ENCODE results near the gene SORT1. TPM values are rescaled to one million over a fixed set of nuclear protein-coding genes. Genes with fewer than 3 reads are reported as not detected.

The SORT1 gene
- total RNA-seq, 1 experiment from 2014 or later: 13.3 TPM

DNA sequence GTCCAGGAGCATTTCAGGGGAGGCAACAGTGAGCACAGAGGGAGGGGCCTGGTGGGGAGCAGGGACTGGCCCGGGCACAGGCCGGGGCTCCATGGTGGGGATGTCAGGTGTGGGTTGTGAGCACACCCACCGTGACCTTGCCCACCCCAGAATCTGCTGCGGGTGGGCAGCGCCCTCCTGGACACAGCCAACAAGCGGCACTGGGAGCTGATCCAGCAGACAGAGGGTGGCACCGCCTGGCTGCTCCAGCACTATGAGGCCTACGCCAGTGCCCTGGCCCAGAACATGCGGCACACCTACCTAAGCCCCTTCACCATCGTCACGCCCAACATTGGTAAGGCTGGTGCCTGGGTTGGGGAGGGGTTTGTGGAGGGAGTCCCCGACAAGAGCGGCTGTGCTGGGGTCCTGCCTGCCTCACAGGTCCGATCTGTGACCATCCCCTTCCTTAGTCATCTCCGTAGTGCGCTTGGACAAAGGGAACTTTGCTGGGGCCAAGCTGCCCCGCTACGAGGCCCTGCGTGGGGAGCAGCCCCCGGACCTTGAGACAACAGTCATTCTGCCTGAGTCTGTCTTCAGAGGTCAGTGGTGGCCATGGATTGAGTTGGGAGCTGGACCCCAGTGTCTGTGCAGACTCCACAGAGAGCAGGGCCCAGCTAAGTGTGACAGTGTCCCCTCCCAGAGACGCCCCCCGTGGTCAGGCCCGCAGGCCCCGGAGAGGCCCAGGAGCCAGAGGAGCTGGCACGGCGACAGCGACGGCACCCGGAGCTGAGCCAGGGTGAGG, 129.1 kb downstream of the SORT1 start:
- Mint-ChIP-seq H3K4me3 (ENCODE audit: unreplicated experiment) (no peak overlapping the region), H3K27me3 (ENCODE audit: insufficient read depth, unreplicated experiment) (no peaks in the 10 kb centered on the region), H3K4me1 (ENCODE audit: insufficient read depth, unreplicated experiment) (peaks cover 20% of the 10 kb centered on the region), H3K27ac (ENCODE audit: low read depth, unreplicated experiment) (no peak overlapping the region), H3K9me3 (ENCODE audit: unreplicated experiment) (no peaks in the 10 kb centered on the region), H3K36me3 (ENCODE audit: insufficient read depth, unreplicated experiment) (peaks cover 18% of the 10 kb centered on the region)
- DNase-seq (ENCODE audit: unreplicated experiment): no peak
- ChIA-PET POLR2A (no interaction called here), CTCF (interaction anchor here (0.8 to 1.9 kb wide), 8 partner anchors 9 to 263 kb away, joined by 3 to 12 read pairs (median 4); no protein-coding TSS in a partner anchor)
- no TSS peak for BruUV-seq (replicated peaks)
- intact Hi-C loops (cut with micrococcal nuclease): no loop called here
- TF ChIP-seq, protein P1, sequence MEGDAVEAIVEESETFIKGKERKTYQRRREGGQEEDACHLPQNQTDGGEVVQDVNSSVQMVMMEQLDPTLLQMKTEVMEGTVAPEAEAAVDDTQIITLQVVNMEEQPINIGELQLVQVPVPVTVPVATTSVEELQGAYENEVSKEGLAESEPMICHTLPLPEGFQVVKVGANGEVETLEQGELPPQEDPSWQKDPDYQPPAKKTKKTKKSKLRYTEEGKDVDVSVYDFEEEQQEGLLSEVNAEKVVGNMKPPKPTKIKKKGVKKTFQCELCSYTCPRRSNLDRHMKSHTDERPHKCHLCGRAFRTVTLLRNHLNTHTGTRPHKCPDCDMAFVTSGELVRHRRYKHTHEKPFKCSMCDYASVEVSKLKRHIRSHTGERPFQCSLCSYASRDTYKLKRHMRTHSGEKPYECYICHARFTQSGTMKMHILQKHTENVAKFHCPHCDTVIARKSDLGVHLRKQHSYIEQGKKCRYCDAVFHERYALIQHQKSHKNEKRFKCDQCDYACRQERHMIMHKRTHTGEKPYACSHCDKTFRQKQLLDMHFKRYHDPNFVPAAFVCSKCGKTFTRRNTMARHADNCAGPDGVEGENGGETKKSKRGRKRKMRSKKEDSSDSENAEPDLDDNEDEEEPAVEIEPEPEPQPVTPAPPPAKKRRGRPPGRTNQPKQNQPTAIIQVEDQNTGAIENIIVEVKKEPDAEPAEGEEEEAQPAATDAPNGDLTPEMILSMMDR (IDR thresholded peaks at IDR 0.05; ENCODE audit: unreplicated experiment): no peak

DNA sequence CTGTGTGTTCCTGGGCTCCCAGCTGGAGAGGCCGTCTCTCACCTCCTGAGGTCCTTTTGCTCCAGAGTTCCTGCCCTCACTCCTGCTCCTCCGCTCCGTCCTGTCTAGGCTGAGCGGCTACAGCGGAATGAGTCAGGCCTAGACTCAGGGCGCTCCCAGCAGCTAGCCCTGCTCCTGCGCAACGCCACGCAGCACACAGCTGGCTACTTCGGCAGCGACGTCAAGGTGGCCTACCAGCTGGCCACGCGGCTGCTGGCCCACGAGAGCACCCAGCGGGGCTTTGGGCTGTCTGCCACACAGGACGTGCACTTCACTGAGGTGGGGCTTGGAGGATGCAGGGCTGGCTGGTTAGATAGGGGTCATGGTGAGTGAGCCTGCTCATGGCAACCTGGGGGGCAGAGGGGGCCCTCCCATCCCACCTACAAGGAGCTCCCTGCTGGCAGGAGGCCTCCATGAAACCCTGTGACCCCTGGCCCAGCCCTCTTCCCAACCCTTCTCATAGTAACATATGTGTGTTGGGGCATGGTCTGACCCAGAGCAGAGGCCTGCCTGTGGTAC, 129.9 kb downstream of the SORT1 start:
- DNase-seq (ENCODE audit: unreplicated experiment): no peak
- H3K4me3 Mint-ChIP-seq (ENCODE audit: unreplicated experiment): no peak overlapping the region
- ChIA-PET POLR2A (interaction anchor here (5.9 kb wide), 1 partner anchor 132 kb away, joined by 28 read pairs; the partner anchor contains the start of gene SORT1), CTCF (interaction anchor here (0.6 to 1.9 kb wide), 7 partner anchors 9 to 261 kb away, joined by 3 to 6 read pairs (median 3); no protein-coding TSS in a partner anchor)
- H3K9me3 Mint-ChIP-seq (ENCODE audit: unreplicated experiment): no peaks in the 10 kb centered on the region
- TF ChIP-seq, protein P1 (IDR thresholded peaks at IDR 0.05; ENCODE audit: unreplicated experiment): no peak
- peak overlapping the region; percentile 76 for H3K27ac Mint-ChIP-seq (ENCODE audit: low read depth, unreplicated experiment)
- peaks cover 11% of the 10 kb centered on the region for H3K36me3 Mint-ChIP-seq (ENCODE audit: insufficient read depth, unreplicated experiment)
- peaks cover 24% of the 10 kb centered on the region for H3K4me1 Mint-ChIP-seq (ENCODE audit: insufficient read depth, unreplicated experiment)
- BruUV-seq (replicated peaks): no TSS peak
- intact Hi-C loops (cut with micrococcal nuclease): no loop called here
- H3K27me3 Mint-ChIP-seq (ENCODE audit: insufficient read depth, unreplicated experiment): no peaks in the 10 kb centered on the region

- peak; percentile 80 for DNase-seq (ENCODE audit: unreplicated experiment)
- H3K4me3 Mint-ChIP-seq (ENCODE audit: unreplicated experiment): peak overlapping the region; percentile 19
- ChIA-PET POLR2A (interaction anchor here (5.9 kb wide), 1 partner anchor 133 kb away, joined by 28 read pairs; the partner anchor contains the start of gene SORT1), CTCF (interaction anchor here (0.7 kb wide), 1 partner anchor 602 kb away, joined by 3 read pairs; no protein-coding TSS in a partner anchor)
- no peaks in the 10 kb centered on the region for H3K9me3 Mint-ChIP-seq (ENCODE audit: unreplicated experiment)
- intact Hi-C loops (cut with micrococcal nuclease): no loop called here
- BruUV-seq (replicated peaks): no TSS peak
- peaks cover 11% of the 10 kb centered on the region for H3K36me3 Mint-ChIP-seq (ENCODE audit: insufficient read depth, unreplicated experiment)
- H3K27ac Mint-ChIP-seq (ENCODE audit: low read depth, unreplicated experiment): peak overlapping the region; percentile 76
- TF ChIP-seq, protein P1 (IDR thresholded peaks at IDR 0.05; ENCODE audit: unreplicated experiment): no peak
- H3K27me3 Mint-ChIP-seq (ENCODE audit: insufficient read depth, unreplicated experiment): no peaks in the 10 kb centered on the region
- peaks cover 24% of the 10 kb centered on the region for H3K4me1 Mint-ChIP-seq (ENCODE audit: insufficient read depth, unreplicated experiment)
Measured at GRCh38 chr1:109266965-109267364, 130.8 kb downstream of the SORT1 start.

GRCh38 chr1:109265741-109266330, 131.9 kb downstream of the SORT1 start:
- no TSS peak for BruUV-seq (replicated peaks)
- POLR2A ChIA-PET: interaction anchor here (0.5 to 5.9 kb wide), 4 partner anchors 41 to 210 kb away, joined by 3 to 28 read pairs (median 4); partner anchors contain the start of gene SORT1
- no peaks in the 10 kb centered on the region for H3K9me3 Mint-ChIP-seq (ENCODE audit: unreplicated experiment)
- DNase-seq (ENCODE audit: unreplicated experiment): no peak
- H3K36me3 Mint-ChIP-seq (ENCODE audit: insufficient read depth, unreplicated experiment): peaks cover 11% of the 10 kb centered on the region
- H3K27ac Mint-ChIP-seq (ENCODE audit: low read depth, unreplicated experiment): no peak overlapping the region
- H3K27me3 Mint-ChIP-seq (ENCODE audit: insufficient read depth, unreplicated experiment): no peaks in the 10 kb centered on the region
- TF ChIP-seq, protein P1 (IDR thresholded peaks at IDR 0.05; ENCODE audit: unreplicated experiment): no peak
- peaks cover 24% of the 10 kb centered on the region for H3K4me1 Mint-ChIP-seq (ENCODE audit: insufficient read depth, unreplicated experiment)
- intact Hi-C loops (cut with micrococcal nuclease): no loop called here
- CTCF ChIA-PET: interaction anchor here (0.5 to 4.0 kb wide), 10 partner anchors 10 to 512 kb away, joined by 3 to 43 read pairs (median 5); partner anchors contain the start of genes PSRC1 and SORT1
- no peak overlapping the region for H3K4me3 Mint-ChIP-seq (ENCODE audit: unreplicated experiment)
